Activated naive CD4-positive, alpha-beta T cell treated with Interleukin-2 at 50 U/mL for 16 hours (primary cell): ENCODE measurements around the gene GRIN2D.

Experiments
- DNase-seq: peaks from one replicate; pipeline ENCODE4 v3.0.0-alpha.2; 2020

GRIN2D gene

GRCh38 chr19:48398375-48399235, 5.1 kb downstream of the GRIN2D start:
- DNase-seq = peak; percentile 85

- peak; percentile 44 for DNase-seq
These were observed 6.7 kb downstream of the GRIN2D start for GRCh38 chr19:48400018-48400742.

- DNase-seq = no peak
These were observed 7.8 kb downstream of the GRIN2D start for GRCh38 chr19:48401287-48401686.

GRCh38 chr19:48403606-48404005, 10.1 kb downstream of the GRIN2D start:
- peak; percentile 36 for DNase-seq

- no peak for DNase-seq
These were observed 11.7 kb downstream of the GRIN2D start for GRCh38 chr19:48405010-48405659.

- DNase-seq = no peak
These were observed 12.4 kb downstream of the GRIN2D start for GRCh38 chr19:48405850-48406249.

GRCh38 chr19:48413879-48414587, 20.6 kb downstream of the GRIN2D start:
- DNase-seq = no peak

GRCh38 chr19:48415395-48415794, 21.9 kb downstream of the GRIN2D start:
- peak; percentile 64 for DNase-seq

GRCh38 chr19:48415806-48416221, 22.3 kb downstream of the GRIN2D start:
- no peak for DNase-seq

GRCh38 chr19:48417421-48417820, 24.0 kb downstream of the GRIN2D start:
- no peak for DNase-seq

- DNase-seq = no peak
These were observed 25.0 kb downstream of the GRIN2D start for GRCh38 chr19:48418317-48419064.

- DNase-seq = peak; percentile 77
These were observed 25.9 kb downstream of the GRIN2D start for GRCh38 chr19:48419158-48419920.

GRCh38 chr19:48421548-48421947, 28.1 kb downstream of the GRIN2D start:
- DNase-seq = no peak

GRCh38 chr19:48424694-48425219, 31.3 kb downstream of the GRIN2D start:
- DNase-seq = no peak

GRCh38 chr19:48428670-48429069, 35.2 kb downstream of the GRIN2D start:
- DNase-seq = no peak

GRCh38 chr19:48433337-48433736, 39.9 kb downstream of the GRIN2D start:
- no peak for DNase-seq

- no peak for DNase-seq
These were observed 43.1 kb downstream of the GRIN2D start for GRCh38 chr19:48436586-48436985.

- DNase-seq = no peak
These were observed 48.0 kb downstream of the GRIN2D start for GRCh38 chr19:48441360-48442050.

- no peak for DNase-seq
These were observed 48.9 kb downstream of the GRIN2D start for GRCh38 chr19:48442116-48443035.
